SH-SY5Y (cell line): ENCODE measurements around the gene CLIP2.
A peak's percentile ranks its signal among the peaks of the same experiment; 100 is the strongest.

Experiments
- GATA2 ChIP-seq: IDR thresholded peaks from 2 replicates; pipeline ENCODE4 v1.6.1; 2011; ENCODE audit warnings: mild to moderate bottlenecking, low read depth, low read length
- GATA3 ChIP-seq: IDR thresholded peaks from 2 replicates; pipeline ENCODE4 v1.6.1; 2011; ENCODE audit warnings: low read depth, mild to moderate bottlenecking, low read length, moderate library complexity

The CLIP2 gene

GRCh38 chr7:74266191-74266963 lies 22.8 kb upstream of the CLIP2 start:
- TF ChIP-seq GATA3 = no peak
- no peak for TF ChIP-seq GATA2

- no peak for TF ChIP-seq GATA3
Measured at GRCh38 chr7:74267756-74268565, 21.2 kb upstream of the CLIP2 start.

- TF ChIP-seq GATA3 (no peak), GATA2 (no peak)
Measured at GRCh38 chr7:74269757-74270277, 19.4 kb upstream of the CLIP2 start.

GRCh38 chr7:74271742-74272141 lies 17.5 kb upstream of the CLIP2 start:
- no peak for TF ChIP-seq GATA2
- no peak for TF ChIP-seq GATA3

- TF ChIP-seq GATA2 (no peak), GATA3 (no peak)
Measured at GRCh38 chr7:74272305-74273038, 16.7 kb upstream of the CLIP2 start.

GRCh38 chr7:74275401-74275881 lies 13.8 kb upstream of the CLIP2 start:
- peak; percentile 31 for TF ChIP-seq GATA2
- TF ChIP-seq GATA3 = no peak

GRCh38 chr7:74277636-74278035 lies 11.6 kb upstream of the CLIP2 start:
- TF ChIP-seq GATA2 (no peak), GATA3 (no peak)

- TF ChIP-seq GATA2 = no peak
- no peak for TF ChIP-seq GATA3
Measured at GRCh38 chr7:74280985-74281384, 8.2 kb upstream of the CLIP2 start.

GRCh38 chr7:74282748-74283459 lies 6.3 kb upstream of the CLIP2 start:
- TF ChIP-seq GATA3 (no peak), GATA2 (no peak)

GRCh38 chr7:74283858-74284447 lies 5.3 kb upstream of the CLIP2 start:
- TF ChIP-seq GATA2 (no peak), GATA3 (no peak)

GRCh38 chr7:74284781-74285259 lies 4.4 kb upstream of the CLIP2 start:
- TF ChIP-seq GATA3 = no peak
- no peak for TF ChIP-seq GATA2

GRCh38 chr7:74286131-74286530 lies 3.1 kb upstream of the CLIP2 start:
- TF ChIP-seq GATA3 = no peak
- TF ChIP-seq GATA2 = no peak

- no peak for TF ChIP-seq GATA2
- no peak for TF ChIP-seq GATA3
Measured at GRCh38 chr7:74287303-74288033, 1.7 kb upstream of the CLIP2 start.
